C4-2B (cell line): ENCODE measurements around the gene ZBTB8OS.
A peak's percentile ranks its signal among the peaks of the same experiment; 100 is the strongest.

Experiments
- H3K27ac ChIP-seq: fragments of 450-650 bp; 2 replicates; pipeline ENCODE4 v1.5.1; 2017
- CTCF ChIP-seq: fragments of 450-650 bp; conservative IDR thresholded peaks from 2 replicates; pipeline ENCODE4 v1.5.1; 2017; ENCODE audit warnings: mild to moderate bottlenecking
- ZFX ChIP-seq: fragments of 450-650 bp; IDR thresholded peaks from 2 replicates; pipeline ENCODE4 v1.6.1; 2017

The ZBTB8OS gene

DNA sequence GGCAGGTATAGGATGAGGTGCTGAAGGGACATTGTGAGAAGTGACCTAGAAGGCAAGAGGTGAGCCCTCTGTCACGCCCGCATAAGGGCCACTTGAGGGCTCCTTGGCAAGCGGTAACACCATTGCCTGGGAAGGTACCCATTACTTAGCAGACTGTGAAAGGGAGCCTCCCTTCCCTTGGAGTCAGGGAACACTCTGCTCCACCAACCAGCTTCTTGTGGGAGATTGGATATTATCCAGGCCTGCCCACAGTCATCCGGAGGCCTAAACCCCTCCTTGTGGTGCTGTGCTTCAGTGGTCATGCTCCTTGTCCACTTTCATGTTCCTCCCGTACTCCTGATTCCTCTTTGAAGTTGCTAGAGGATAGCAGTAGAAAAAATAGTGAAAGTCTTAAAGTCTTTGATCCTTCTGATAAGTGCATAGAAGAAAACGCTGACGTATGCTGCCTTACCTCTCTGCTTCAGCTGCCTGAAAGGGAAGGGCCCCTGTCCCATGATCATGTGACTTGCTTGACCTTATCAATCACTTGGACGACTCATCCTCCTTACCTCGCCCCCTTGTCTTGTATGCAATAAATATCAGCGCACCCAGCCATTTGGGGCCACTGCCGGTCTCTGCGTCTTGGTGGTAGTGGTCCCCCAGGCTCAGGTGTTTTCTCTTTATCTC lies 16.7 kb upstream of the ZBTB8OS start:
- TF ChIP-seq CTCF (no peak), ZFX (no peak)

DNA sequence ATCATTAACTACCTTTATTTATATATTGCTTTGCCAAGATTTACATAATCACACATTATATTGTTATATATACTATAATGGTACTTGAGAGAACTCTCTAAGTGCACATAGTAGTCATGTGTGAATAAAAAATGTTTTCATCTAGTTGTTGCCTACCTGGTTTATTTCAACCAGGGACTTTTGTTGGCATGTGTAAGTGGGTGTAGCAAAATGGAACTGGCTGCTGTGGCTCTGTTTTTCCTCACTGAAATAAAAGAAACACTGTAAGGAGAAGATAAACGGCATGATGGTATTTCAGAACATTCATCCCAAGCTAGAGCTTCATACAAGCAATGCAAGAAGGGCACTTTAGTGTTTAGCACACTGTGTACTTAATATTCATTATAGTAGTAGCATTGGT lies 15.6 kb upstream of the ZBTB8OS start:
- TF ChIP-seq CTCF: no peak
- TF ChIP-seq ZFX: no peak
- H3K27ac ChIP-seq: no peak overlapping the region

More for the DNA sequence above, 16.7 kb upstream of the ZBTB8OS start:
- no peak overlapping the region for H3K27ac ChIP-seq

GRCh38 chr1:32659581-32659980 lies 9.2 kb upstream of the ZBTB8OS start:
- TF ChIP-seq CTCF (no peak), ZFX (no peak)
- no peak overlapping the region for H3K27ac ChIP-seq

GRCh38 chr1:32652244-32652962 lies 2.1 kb upstream of the ZBTB8OS start:
- peak overlapping the region; percentile 97 for H3K27ac ChIP-seq
- no peak for TF ChIP-seq ZFX
- TF ChIP-seq CTCF: no peak

GRCh38 chr1:32651461-32652073 lies 1.2 kb upstream of the ZBTB8OS start:
- H3K27ac ChIP-seq: peak overlapping the region; percentile 97
- TF ChIP-seq ZFX (peak; percentile 97), CTCF (no peak)

- TF ChIP-seq CTCF (no peak), ZFX (peak; percentile 99)
These were observed 556 bp upstream of the ZBTB8OS start, which contains the start of gene RBBP4 for GRCh38 chr1:32650752-32651460. Gene RBBP4 (plus strand): TSS chr1:32651208. CDS start chr1:32651307, 99 bp downstream.

More at GRCh38 chr1:32650752-32651460, 556 bp upstream of the ZBTB8OS start, which contains the start of gene RBBP4:
- H3K27ac ChIP-seq: peak within 1 kb of the TSS; percentile 97
